ENCODE data around the gene DLL4.

DLL4 gene

DNA sequence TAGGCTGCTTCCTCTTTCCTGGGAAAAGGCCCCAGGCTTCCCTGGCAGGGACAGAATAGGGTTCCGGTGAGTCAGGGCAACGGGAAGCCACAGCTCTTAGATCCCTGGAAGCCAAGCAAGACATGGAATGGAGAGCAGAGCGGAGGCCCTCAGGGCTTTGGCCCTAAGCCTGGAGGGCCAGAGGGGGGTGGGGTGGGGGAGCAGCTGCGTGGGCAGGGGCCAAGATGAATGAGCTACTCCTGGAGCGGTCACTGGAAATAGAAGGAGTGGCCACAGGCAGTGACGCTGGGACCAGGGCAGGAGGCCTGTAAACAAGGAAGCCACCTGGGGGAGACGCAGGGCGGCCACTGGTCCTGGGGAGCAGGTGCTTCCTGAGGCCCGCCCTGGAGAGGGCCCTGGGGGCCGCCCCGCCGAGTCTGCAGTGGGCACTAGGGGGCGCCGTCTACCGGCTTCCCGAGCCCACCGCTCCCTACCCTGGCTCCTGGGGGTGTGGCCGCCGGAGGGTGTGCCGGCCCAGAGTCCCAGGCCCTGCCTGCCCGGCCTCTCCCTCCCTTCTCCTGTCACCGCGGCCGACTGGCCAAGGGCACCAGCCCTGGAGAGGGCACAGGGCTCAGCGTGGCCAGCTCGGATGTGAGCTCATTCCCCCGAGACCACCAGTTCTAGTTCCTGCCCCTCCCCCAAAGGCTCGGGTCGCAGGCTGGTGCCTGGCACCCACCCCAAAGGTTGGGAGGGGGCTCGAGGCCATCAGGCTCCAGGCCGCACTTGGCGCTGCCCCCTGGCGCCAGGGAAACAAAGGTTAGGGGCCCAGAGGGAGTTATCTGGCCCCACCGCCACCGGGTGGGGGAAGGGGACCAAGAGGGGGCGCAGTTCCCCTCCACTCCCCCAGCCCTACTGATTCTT, 22.8 kb upstream of the DLL4 start:
- DNase-seq (ENCODE audit: extremely low spot score, insufficient read length, low read depth) = peak; percentile 54
- peak; percentile 67 for FAIRE-seq

DNA sequence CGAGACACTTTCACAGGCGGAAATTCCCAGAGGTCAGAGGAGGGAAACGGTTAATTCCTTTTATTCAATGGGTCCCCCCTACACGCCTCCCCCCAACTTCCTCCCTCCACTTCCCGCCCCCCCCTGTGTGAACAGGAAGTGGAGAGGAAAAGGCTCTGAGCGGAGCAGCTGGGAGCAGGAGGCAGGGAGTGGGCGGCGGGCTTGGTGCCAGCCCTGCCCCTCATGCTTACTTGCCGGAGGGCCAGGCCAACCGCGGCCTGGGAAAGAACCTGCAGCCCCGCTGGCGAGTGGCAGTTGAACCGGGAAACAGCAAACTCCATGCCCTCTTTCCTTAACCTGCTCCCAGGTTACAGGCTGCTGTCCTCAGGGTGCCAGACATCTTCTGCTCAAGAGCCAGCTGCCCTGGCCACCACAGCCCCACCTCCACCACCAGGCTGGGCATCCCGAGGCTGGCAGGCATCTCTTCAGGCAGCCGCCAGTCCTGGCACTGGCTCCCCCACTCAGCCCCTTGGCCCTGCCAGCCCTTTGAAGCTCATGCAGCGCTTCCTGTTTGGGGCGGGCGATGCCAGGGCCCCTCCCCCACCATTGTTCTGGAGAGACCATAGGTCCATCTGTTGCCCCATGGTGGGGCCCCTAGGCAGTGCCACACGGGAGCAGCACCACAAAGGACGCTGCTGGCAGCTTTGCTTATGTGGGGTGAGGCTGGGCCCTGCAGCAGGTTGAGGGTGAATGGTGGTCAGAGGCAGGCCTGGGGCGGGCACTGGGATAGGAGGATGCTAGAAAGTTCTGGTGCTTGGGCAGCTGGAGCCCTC, 21.9 kb upstream of the DLL4 start:
- no peak for DNase-seq (ENCODE audit: extremely low spot score, insufficient read length, low read depth)
- peak; percentile 58 for FAIRE-seq

DNA sequence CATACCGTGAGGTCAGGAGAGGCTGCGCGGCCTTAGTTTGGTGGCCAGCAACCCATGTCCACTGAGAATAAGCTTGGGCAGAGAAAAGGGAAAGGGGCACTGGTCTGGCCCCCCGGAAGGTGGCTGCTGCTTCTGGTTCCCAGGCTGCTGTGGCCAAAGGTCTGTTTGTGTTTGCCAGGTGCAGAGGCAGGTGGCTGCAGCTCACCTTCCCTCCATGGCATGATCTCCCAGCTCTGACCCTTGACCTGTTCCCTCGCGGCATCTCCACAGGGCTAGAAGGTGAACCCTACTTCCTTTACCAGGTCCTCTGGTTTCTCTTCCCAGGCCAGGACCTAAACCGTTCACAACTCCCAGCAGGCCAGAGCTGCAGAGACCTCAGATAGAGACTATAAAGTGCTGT, 21.0 kb upstream of the DLL4 start:
- no peak for FAIRE-seq
- DNase-seq (ENCODE audit: extremely low spot score, insufficient read length, low read depth) = no peak

DNA sequence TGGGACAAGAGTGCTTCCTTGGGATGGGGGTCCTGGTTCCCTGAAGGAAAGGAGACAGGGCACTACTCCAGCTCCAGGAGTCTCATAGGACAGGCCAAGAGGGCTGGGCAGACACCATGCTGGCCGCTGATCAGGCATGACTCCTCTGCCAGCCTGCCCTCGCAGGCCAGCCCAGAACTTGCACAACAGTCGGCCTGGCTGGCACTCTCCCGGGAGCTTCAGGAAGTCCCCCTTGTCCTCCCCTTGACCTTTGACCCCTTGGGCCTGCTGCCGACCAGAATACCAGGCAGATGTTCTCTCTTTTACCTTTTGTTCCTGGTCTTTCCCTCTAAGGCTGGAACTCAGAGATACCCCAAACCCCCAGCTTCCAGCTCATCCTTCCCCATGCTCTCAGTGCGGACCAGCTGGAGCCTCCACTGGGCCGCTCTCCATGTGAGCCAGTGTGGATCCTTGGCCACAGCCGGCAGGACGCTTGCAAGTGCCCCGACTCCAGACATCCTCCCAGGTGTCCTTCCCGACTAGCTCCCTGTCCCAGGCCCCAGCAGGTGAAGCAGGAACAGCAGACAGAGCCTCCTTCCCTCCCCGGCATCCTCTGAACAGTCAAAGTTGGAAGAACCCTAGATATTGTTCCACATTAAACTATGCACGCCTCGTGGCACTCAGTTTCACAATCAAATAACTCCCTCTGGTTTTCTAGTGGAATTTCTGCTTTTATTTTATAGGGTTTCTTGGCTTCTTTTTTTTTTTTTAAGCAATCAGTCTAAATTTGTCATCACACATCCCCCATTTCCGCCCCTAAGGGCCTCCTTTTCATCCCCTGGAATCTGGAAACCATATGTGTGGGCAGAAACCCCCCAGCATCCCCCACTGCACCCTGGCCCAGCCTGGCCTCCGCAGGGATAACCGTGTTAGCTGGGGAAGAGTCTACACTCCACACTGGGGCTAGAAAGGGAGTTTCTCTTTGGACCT, 19.2 kb upstream of the DLL4 start:
- DNase-seq (ENCODE audit: extremely low spot score, insufficient read length, low read depth) = no peak
- FAIRE-seq = no peak

DNA sequence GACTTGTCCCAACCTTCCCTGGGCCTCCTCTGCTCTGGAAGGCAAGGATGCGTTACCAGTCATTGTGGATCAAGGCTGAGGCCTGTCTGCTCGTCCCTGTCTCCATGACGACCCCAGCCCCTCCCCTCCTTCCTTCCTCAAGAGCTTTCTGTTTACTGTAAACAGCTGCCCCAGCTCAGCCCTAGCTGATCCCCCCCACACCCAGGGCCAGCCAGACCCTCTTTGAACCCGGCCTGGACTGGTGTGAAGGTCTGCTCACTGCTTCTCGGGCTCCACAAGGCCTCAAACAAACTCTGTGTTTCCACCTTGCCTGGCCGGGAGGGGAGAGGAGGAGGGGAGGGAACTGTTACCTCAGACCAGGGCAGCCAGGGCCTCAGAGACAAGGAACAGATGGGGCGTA, 18.0 kb upstream of the DLL4 start:
- no peak for FAIRE-seq
- DNase-seq (ENCODE audit: extremely low spot score, insufficient read length, low read depth) = no peak

DNA sequence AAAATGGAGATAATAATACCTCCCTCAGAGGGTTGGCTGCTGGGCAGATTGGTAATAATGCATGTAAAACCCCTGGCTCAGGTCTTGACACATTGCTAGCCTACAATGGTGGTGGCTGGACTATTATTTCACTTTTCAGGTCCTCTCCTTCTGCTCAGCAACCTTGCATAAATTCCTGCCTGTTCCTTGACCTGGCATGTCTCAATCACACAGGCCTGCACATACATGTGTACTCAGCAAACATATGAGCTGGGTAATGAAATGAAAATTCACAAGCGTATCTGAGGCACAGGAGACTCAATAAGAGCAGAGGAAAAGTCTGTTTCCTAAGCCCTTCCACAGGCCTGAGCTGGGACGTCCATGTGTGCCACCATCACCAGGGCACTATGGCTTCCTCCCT, 17.4 kb upstream of the DLL4 start:
- no peak for FAIRE-seq
- DNase-seq (ENCODE audit: extremely low spot score, insufficient read length, low read depth) = no peak

DNA sequence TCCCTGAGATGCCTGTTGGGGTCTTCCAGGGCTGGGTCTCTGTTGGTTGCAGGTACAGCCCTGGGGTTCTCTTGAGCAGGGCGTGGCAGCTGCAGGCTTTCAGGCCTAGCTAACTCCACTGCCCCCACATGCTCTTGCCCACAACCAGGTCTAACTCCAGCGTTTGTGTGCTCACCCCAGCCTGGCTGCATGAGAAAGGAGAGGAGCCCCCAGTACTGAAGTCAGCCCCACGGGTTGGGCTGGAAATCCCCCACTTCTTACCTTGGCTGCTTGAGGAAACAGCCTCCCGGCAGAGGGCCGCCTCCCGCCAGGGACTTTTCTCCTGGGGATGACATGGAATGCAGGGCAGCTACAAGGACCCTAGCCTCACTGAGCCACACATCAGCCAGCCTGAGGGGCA, 16.7 kb upstream of the DLL4 start:
- FAIRE-seq (no peak), DNase-seq (ENCODE audit: extremely low spot score, insufficient read length, low read depth) (no peak)

DNA sequence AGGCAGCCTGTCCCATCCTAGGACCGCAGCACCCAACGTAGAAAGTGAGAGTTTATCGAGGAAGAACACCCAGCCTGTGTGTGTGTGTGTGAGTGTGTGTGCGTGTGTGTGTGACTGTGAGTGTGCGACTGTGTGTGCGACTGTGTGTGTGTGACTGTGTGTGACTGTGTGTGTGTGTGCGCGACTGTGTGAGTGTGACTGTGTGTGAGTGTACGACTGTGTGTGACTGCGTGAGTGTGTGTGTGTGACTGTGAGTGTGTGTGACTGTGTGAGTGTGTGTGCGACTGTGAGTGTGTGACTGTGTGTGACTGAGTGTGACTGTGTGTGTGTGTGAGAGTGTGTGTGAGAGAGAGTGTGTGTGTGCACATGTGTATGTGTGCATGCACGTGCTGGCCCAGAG, 15.1 kb upstream of the DLL4 start:
- no peak for DNase-seq (ENCODE audit: extremely low spot score, insufficient read length, low read depth)
- peak; percentile 31 for FAIRE-seq

DNA sequence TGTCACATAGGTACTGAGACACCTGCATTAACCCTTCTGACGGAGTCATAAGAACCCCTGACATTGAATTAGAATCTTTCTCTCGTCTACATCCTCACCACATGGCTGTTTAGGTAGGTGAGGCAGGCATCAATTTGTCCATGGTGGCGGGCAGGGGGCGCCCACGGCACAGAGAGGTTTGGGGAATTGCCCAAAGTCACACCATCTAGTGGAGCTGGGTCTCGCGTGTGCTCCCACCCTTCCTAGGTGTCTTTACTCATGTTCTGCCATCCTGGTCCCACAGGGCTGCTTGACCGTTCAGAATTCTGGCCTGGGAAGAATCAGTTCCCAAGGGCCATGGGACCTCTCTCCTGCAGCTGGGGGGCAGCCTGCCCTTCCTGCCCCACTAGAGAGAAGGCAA, 14.7 kb upstream of the DLL4 start:
- DNase-seq (ENCODE audit: extremely low spot score, insufficient read length, low read depth) = no peak
- no peak for FAIRE-seq

DNA sequence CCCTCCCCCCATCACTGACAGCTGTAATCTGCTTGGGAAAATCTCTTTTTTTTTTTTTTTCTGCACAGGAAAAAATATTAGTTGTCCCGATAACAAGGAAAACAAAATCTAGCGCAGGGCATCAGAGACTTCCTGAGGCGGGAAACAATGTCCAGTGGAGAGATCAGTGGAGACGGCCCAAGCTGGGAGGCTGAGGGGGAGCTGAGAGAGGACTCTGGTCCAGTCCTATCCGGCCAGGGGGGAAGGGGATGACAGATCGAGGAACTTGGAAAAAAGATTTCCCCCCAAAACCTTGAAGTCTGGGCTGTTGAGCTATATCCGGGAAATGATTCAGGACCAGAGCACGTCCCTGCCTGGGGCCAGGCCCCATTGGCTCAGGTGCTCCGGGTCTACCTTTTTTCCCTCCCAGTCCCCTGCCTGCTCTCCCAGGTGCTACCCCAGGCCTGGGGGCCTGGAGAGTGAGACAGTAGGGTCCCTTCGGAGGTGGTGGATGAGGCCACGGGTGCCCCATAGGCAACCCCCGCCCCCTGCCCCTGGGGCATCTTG, 14.0 kb upstream of the DLL4 start:
- no peak for DNase-seq (ENCODE audit: extremely low spot score, insufficient read length, low read depth)
- no peak for FAIRE-seq

DNA sequence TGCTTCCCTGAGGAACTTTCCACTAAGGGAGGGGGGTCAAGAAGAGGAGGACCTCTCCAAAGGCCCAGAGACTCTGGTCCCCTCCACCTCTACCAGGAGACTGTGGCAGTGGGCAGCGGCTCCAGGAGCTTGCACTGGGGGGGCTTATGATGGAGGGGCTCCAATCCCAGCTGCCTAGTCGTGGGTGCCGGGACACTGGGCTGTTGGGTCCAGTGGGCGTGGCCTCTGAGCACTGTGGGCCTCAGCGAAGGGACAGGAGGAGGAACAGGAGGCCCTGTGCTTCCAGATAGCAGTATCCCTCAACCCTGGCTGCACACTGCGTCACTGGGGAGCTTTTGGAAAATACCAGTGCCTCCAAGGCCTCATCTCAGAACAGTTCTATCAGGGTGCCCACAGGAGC, 13.5 kb upstream of the DLL4 start:
- DNase-seq (ENCODE audit: extremely low spot score, insufficient read length, low read depth) = no peak
- FAIRE-seq = no peak

DNA sequence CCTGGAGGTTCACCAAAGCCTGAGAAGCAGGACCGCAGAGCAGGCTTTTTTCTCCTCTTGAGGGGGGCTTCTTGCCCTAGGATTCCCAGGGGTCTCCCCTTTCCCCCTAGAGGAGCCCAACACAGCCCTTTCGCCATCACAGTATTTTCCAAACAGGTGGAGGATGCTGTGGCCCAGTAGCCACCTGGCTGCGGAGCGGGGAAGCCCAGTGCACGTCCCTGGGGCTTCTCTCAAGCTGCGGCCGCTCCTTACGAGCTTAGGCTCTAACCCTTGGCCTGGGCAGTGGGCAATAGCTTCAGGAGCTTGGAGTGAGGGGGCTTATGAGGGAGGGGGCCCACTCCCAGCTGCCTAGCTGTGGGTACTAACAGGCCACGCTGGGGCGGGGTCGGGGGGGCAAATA, 11.6 kb upstream of the DLL4 start:
- DNase-seq (ENCODE audit: extremely low spot score, insufficient read length, low read depth) (no peak), FAIRE-seq (no peak)

DNA sequence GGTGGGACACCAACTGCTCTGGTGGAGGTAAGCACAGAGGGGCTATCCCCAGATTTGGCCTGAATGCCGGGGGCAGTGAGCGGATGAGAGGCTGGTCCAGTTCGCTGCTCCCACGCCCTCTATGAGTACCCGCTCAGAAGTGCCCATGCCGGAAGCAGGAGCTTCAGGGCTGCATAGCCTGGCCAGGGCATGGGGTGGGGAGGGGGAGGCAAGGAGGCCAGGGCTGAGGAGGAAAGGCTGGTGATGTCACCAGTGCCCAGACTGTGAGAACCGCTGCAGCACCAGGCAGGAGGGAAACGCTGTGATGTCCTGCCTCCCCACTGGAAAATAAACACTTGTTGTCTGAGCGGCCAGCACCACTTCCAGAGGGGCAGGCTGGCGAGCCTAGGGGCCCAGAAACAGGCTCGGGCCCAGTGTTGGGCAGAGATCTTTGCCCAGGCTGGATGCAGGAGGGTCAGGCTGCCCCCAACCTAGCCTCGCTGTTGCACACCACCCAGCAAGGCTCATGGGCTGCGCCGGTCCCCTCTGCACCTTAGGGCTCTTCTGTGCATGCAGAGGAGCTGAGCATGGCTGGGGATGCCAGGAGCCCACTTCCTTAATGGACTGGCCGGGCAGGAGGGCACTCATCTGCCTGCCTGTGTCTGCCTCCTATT, 10.9 kb upstream of the DLL4 start:
- no peak for FAIRE-seq
- DNase-seq (ENCODE audit: extremely low spot score, insufficient read length, low read depth) = no peak

DNA sequence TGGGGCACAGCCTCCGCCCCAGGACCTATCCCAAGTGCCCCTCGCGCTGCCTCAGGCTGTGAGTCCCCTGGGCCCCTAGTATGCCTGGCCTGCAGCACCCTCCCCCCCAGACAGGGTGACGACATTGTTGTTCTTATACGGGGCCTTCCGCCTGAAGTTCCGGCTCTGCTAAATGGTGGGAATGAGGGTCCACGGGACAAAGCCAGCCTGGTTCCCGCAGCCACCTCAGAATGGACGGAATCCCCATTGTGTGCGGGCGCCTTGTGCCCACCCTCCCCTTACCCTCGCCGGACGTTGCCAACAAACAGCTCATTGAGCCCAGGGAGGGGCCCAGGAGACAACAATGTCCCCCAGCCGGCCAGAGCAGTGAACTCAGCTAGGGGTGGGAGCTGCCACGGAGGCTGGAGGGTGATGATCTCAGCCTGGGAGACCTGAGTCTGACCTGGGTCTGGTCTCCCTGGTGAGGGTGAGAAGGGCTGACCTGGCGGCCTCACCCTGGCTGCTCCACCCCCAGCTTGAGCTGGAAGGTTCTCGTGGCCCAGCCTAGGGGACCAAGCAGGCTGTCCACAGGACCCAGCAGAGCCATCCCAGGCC, 10.2 kb upstream of the DLL4 start:
- no peak for DNase-seq (ENCODE audit: extremely low spot score, insufficient read length, low read depth)
- FAIRE-seq = no peak

DNA sequence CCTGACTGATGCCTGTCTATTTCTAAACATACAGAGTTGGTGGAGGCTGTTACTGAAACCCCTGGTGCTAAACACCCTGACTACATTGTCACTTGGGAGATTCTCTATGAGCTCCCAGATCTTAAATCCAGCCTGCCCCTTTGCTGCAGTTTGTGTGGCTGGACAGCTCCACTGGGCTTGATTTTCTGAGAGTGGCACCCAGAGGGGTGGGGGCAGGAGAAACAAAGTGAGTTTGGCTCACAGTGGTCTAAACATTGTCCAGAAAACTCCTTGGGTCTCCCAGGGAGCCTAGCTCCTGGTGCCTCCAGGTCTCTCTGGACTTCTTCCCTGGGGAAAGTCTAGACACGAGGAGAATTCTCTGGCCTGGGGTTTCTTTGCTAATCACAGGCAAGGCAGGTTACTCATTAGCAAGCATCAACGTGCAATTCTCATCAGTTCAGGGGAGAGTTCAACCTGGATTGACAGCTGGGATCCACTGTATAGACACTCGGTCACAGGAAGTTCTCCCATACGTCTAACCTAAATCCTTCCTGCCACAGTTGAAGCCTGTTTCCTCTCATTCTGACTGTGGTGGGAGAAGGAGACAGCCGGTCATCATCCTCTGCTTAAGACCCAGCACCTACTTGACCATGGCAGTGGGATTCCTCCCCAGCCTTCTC, 7.1 kb upstream of the DLL4 start:
- no peak for DNase-seq (ENCODE audit: extremely low spot score, insufficient read length, low read depth)
- FAIRE-seq = no peak

DNA sequence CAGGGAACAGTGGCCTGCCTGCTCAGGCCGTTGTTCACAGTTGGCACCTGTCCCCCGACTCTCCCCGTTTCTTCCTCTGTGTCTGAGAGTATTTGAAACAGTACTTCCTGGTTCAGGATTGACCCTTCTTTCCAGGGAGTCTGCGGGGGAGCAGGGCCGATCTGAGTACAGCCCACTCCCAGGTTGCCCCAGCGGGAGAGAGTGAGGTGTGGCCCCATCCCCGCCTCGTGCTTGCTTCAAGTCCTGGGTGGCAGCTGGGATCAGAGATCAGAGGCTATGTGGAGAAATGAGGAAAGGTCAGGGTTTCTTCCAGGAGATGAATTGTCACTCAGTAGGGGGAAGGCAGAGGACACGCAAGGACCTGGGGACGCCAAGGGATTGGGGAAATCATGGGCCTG, 6.5 kb upstream of the DLL4 start:
- DNase-seq (ENCODE audit: extremely low spot score, insufficient read length, low read depth) (no peak), FAIRE-seq (no peak)

DNA sequence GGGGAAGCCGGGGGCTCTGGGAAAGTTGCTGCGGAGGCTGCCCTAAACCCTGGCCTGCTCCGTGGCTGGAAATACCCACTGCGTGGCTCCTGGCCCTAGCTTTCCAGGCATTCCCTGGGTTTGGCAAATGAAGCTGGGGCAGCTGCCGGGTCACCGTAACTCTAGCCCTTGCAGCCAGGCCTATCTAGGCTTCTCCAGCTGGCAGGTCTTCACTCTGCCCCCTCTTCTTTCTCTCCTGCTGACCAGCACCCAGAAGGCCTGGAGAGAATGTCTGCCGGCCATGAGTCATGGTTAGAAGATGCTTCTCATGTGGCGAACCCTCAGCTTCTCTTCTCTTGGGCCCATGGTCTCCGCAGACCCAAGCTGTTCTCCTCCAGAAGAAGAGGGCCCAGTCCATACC, 5.6 kb upstream of the DLL4 start:
- FAIRE-seq = no peak
- no peak for DNase-seq (ENCODE audit: extremely low spot score, insufficient read length, low read depth)

DNA sequence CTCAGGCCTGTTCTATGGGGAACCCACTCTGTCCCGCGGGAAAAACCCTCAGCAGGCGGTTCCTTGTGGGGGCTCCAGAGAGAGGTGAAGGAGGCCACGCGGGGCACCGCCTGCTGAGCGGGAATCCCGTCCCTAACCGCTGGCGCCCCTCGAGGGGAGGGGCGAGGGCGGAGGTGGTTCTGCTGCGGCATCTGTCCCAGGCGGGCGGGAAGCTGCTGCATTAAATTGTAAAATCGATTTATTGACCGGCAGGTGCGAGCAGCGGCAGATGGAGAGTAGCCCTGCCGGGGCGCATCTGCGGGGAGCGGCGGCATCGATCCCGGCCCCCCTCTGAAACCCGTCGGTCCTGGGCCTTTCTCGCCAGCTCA, 3.7 kb upstream of the DLL4 start:
- no peak for DNase-seq (ENCODE audit: extremely low spot score, insufficient read length, low read depth)
- no peak for FAIRE-seq
